GM12874 (cell line): ENCODE data around the gene ABCC11.

Experiments used
- CTCF ChIP-seq: IDR thresholded peaks from 2 replicates; pipeline ENCODE4 v1.5.1; 2011; ENCODE audit warnings: low read depth, mild to moderate bottlenecking, control low read depth, low read length, moderate library complexity; ENCODE audit not compliant: insufficient read depth

ABCC11 gene

GRCh38 chr16:48124266-48124665 is 123.1 kb downstream of the ABCC11 start:
- no peak for TF ChIP-seq CTCF

- TF ChIP-seq CTCF: no peak
Observed at GRCh38 chr16:48123104-48123788, 124.1 kb downstream of the ABCC11 start.

GRCh38 chr16:48121276-48121675 is 126.1 kb downstream of the ABCC11 start:
- TF ChIP-seq CTCF: no peak

GRCh38 chr16:48118841-48119240 is 128.5 kb downstream of the ABCC11 start:
- no peak for TF ChIP-seq CTCF

- TF ChIP-seq CTCF: peak; percentile 96
Observed at GRCh38 chr16:48117217-48118105, 129.9 kb downstream of the ABCC11 start.
